OCI-LY1 (cell line): Measurements from ENCODE around the gene INTS6.

Experiments
- EZH2 ChIP-seq: fragments of 200-600 bp; sonication (generic), shearing (Covaris generic); IDR thresholded peaks from 2 replicates; pipeline ENCODE4 v1.8.0; 2017; ENCODE audit warnings: borderline replicate concordance, mixed run types, mild to moderate bottlenecking, antibody characterized with exemption, low read length, moderate library complexity, mixed read lengths
- TF ChIP-seq, protein P1 (sequence below): fragments of 200-600 bp; sonication (generic), shearing (Covaris generic); IDR thresholded peaks from 2 replicates; pipeline ENCODE4 v1.5.1; 2017; ENCODE audit warnings: mild to moderate bottlenecking, antibody characterized with exemption, low read length, moderate library complexity, mixed read lengths

DNA sequence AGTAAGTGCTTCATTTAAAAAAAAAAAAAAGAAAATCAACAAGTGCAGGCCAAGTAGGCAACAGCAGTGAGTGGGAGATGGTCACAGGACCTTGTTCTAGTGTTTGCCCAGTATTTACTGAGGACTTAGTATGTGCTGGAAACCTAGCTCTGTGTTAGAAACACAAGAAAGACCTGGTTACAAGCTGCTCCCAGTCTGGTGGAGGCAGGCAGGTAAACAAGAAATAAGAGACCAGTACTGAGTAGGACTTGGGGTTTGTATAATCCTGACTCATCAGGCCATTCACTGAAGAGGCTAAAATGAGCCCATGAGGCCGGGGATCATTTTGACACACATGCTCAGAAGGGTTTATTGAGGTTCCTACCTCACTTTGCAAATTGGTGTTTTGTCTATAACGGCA is 134.8 kb downstream of the INTS6 start:
- TF ChIP-seq, protein P1, sequence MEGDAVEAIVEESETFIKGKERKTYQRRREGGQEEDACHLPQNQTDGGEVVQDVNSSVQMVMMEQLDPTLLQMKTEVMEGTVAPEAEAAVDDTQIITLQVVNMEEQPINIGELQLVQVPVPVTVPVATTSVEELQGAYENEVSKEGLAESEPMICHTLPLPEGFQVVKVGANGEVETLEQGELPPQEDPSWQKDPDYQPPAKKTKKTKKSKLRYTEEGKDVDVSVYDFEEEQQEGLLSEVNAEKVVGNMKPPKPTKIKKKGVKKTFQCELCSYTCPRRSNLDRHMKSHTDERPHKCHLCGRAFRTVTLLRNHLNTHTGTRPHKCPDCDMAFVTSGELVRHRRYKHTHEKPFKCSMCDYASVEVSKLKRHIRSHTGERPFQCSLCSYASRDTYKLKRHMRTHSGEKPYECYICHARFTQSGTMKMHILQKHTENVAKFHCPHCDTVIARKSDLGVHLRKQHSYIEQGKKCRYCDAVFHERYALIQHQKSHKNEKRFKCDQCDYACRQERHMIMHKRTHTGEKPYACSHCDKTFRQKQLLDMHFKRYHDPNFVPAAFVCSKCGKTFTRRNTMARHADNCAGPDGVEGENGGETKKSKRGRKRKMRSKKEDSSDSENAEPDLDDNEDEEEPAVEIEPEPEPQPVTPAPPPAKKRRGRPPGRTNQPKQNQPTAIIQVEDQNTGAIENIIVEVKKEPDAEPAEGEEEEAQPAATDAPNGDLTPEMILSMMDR: no peak
- no peak for TF ChIP-seq EZH2
